ENCODE results near the gene RIPOR2. TPM values are rescaled to one million over a fixed set of nuclear protein-coding genes. Genes with fewer than 3 reads are reported as not detected.

The RIPOR2 gene
- total and polyA plus RNA-seq, 2 of the 13 experiments (the other 11 are each of a cell fraction or from before 2014, with no cell fraction given) = 0.02 to 0.05 TPM

DNA sequence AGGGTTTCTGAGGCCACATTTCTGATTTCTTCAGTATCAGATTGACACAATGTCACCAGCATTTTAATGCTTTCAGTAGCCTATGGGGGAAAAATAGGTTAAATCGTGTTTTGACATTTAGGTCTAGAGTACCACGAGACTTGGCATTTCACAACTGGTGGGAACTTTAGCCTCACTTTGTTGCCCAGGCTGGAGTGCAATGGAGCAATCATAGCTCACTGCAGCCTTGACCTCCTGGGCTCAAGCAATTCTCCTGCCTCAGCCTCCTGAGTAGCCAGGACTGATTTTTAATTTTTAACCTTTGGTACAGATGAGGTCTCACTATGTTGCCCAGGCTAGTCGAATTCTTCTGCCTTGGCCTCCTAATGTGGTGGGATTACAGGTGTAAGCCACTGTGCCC lies 126.0 kb downstream of the RIPOR2 start (continued):
- TF ChIP-seq, protein P1, sequence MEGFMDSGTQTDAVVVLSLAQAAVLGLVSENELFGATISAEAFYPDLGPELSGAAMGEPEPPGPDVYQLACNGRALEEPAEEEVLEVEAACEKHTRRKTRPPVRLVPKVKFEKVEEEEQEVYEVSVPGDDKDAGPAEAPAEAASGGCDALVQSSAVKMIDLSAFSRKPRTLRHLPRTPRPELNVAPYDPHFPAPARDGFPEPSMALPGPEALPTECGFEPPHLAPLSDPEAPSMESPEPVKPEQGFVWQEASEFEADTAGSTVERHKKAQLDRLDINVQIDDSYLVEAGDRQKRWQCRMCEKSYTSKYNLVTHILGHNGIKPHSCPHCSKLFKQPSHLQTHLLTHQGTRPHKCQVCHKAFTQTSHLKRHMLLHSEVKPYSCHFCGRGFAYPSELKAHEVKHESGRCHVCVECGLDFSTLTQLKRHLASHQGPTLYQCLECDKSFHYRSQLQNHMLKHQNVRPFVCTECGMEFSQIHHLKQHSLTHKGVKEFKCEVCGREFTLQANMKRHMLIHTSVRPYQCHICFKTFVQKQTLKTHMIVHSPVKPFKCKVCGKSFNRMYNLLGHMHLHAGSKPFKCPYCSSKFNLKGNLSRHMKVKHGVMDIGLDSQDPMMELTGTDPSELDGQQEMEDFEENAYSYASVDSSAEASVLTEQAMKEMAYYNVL (CRISPR knock-in tag; IDR thresholded peaks at IDR 0.05; ENCODE audit: borderline replicate concordance) = no peak
- TF ChIP-seq CREM (IDR thresholded peaks at IDR 0.05) (peak; percentile 48; the same call in 1 of the 2 replicates), CREM (CRISPR knock-in tag; IDR thresholded peaks at IDR 0.05) (no peak), ZNF225 (CRISPR knock-in tag; IDR thresholded peaks at IDR 0.05) (no peak), ZNF652 (CRISPR knock-in tag; IDR thresholded peaks at IDR 0.05; ENCODE audit: borderline replicate concordance, low read depth) (peak; percentile 69; the same call in 1 of the 2 replicates), ATF3 (CRISPR knock-in tag; IDR thresholded peaks at IDR 0.05) (no peak), MEF2D (CRISPR knock-in tag; IDR thresholded peaks at IDR 0.05) (peak; percentile 74; the same call in 1 of the 2 replicates), HOXD1 (CRISPR knock-in tag; IDR thresholded peaks at IDR 0.05) (no peak), ADNP (CRISPR knock-in tag; IDR thresholded peaks at IDR 0.05) (peak; percentile 84; the same call in 1 of the 2 replicates), CEBPG (CRISPR knock-in tag; IDR thresholded peaks at IDR 0.05) (peak; percentile 93), ZNF383 (CRISPR knock-in tag; IDR thresholded peaks at IDR 0.05; ENCODE audit: borderline replicate concordance) (no peak), ZSCAN31 (CRISPR knock-in tag; IDR thresholded peaks at IDR 0.05; ENCODE audit: low read depth) (no peak), HOXA9 (CRISPR knock-in tag; IDR thresholded peaks at IDR 0.05; ENCODE audit: borderline replicate concordance) (no peak), HDAC2 (CRISPR knock-in tag; IDR thresholded peaks at IDR 0.05) (peak; percentile 66), GPN1 (CRISPR knock-in tag; IDR thresholded peaks at IDR 0.05; ENCODE audit: borderline replicate concordance) (no peak), TBL1XR1 (IDR thresholded peaks at IDR 0.05; ENCODE audit: borderline replicate concordance, low read length, partially characterized antibody) (peak; percentile 62), HNF4A (CRISPR knock-in tag; IDR thresholded peaks at IDR 0.05) (peak; percentile 98), SKIL (CRISPR knock-in tag; IDR thresholded peaks at IDR 0.05; ENCODE audit: borderline replicate concordance) (no peak), SNAI1 (CRISPR knock-in tag; IDR thresholded peaks at IDR 0.05; ENCODE audit: borderline replicate concordance) (no peak), DPF2 (CRISPR knock-in tag; IDR thresholded peaks at IDR 0.05; ENCODE audit: borderline replicate concordance, low read depth) (peak; percentile 60; the same call in 1 of the 2 replicates)
- TF ChIP-seq, protein P2, sequence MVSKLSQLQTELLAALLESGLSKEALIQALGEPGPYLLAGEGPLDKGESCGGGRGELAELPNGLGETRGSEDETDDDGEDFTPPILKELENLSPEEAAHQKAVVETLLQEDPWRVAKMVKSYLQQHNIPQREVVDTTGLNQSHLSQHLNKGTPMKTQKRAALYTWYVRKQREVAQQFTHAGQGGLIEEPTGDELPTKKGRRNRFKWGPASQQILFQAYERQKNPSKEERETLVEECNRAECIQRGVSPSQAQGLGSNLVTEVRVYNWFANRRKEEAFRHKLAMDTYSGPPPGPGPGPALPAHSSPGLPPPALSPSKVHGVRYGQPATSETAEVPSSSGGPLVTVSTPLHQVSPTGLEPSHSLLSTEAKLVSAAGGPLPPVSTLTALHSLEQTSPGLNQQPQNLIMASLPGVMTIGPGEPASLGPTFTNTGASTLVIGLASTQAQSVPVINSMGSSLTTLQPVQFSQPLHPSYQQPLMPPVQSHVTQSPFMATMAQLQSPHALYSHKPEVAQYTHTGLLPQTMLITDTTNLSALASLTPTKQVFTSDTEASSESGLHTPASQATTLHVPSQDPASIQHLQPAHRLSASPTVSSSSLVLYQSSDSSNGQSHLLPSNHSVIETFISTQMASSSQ (IDR thresholded peaks at IDR 0.05; ENCODE audit: low read depth) = 0 out of 2 replicates have a peak, but pooled peaks have one; percentile 27
- TF ChIP-seq, protein P2 (CRISPR knock-in tag; IDR thresholded peaks at IDR 0.05; ENCODE audit: borderline replicate concordance) = no peak
